Measurements from ENCODE around the gene JAZF1.

GRCh38 chr7:27971171-27971812, 209.3 kb downstream of the JAZF1 start:
- TF ChIP-seq CTCF (IDR thresholded peaks at IDR 0.05) (no peak), POLR2A (IDR thresholded peaks at IDR 0.05) (no peak)
